GM19240 (cell line): ENCODE results near the gene ZFP14.
"Not testable (repeated sequence)": the region's sequence is repeated elsewhere in the genome, so short reads cannot be mapped to it uniquely, and the experiment has no call there.

ENCODE experiments used
- DNase-seq: peaks from one replicate; pipeline ENCODE4 v3.0.0; 2011; ENCODE audit warnings: low spot score; ENCODE audit not compliant: insufficient read length

Gene ZFP14

GRCh38 chr19:36331353-36332228 lies 47.4 kb downstream of the ZFP14 start:
- DNase-seq = peak; percentile 12

GRCh38 chr19:36330216-36330615 lies 48.8 kb downstream of the ZFP14 start:
- no peak for DNase-seq

DNA sequence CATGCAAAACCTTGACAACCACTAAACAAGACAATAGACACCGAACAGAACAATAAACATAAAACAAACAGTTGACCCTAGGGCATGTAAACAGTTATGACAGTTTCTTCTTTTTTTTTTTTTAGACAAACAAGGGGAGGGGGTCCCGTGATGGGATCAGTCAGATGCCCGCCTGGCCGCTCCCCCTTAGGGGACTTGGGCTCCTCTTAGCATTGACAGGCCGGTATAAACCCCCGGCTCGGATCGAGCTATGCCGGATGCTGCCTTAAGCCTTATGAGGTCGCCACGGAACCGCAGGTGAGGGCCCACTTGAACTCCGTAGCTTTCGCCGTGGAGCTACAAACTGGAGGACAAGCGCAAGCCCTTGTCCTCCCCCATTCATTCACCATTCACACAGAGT lies 49.5 kb downstream of the ZFP14 start:
- DNase-seq = not testable (repeated sequence)

- DNase-seq = not testable (repeated sequence)
These were observed 52.4 kb downstream of the ZFP14 start for GRCh38 chr19:36326649-36327048.

DNA sequence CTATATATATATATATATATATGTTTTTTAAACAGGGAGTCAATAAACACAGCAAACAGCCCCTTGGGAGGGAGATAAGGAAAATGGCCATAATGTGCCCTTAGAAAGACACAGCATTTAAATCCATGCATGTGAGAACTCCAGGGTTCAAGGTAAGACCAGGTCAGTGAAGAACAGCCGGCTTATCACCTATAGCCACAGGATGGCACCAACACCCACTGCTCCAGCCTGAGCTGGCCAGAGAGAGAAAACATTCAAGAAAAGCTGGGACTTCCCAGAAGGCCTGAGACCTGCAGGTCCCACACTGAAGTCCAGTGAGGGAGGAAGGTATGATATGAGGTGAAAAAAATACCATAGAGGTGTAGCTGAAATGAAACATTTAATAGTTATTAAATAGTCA lies 63.8 kb downstream of the ZFP14 start:
- not testable (repeated sequence) for DNase-seq

DNA sequence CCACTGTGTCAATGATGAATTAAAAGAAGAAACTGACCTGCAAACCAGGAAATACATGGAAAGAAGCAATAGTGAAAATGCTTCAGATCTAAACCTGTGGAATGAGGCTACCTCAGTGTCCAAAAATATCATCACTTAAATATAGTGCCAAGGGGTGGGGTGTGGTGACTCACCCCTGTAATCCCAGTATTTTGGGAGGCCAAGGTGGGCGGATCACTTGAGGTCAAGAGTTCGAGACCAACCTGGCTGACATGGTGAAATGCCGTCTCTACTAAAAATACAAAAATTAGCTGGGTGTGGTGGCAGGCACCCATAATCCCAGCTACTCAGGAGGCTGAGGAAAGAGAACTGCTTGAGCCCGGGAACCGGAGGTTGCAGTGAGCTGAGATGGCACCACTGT lies 64.9 kb downstream of the ZFP14 start:
- not testable (repeated sequence) for DNase-seq

DNA sequence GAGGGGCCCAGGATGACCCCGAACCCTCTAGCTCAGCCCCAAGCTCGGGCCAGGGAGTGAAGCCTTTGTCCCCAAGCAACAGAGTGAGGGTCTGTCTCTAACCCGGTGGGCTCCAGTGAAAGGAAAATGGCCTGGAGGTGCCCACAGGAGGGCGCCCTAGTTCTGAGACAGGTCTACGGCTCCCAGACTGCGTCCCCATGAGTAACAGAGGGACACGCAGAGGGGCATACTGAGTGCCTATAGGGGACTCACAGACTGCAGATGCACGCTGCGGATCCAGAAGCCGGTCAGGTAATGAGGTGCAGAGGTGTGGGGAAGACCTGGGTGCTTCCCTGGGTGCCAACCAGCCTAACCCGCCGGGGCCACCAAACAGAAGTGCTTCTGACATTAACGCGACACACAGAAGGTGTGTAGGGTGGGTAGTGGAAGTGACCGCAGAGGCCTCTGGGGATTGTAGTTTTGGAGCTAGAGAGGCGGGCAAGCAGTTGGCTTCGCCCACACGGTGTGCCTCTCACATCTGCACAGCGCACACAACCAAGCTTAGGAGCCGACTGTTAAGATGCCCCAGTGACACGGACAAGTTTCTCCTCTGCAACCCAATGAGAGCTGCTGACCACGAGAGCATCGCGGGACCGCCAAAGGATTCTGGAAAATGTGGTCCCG lies 67.8 kb downstream of the ZFP14 start:
- not testable (repeated sequence) for DNase-seq

- DNase-seq = not testable (repeated sequence)
These were observed 68.5 kb downstream of the ZFP14 start for GRCh38 chr19:36310416-36310990.

- not testable (repeated sequence) for DNase-seq
These were observed 69.2 kb downstream of the ZFP14 start for GRCh38 chr19:36309759-36310158.

- DNase-seq = not testable (repeated sequence)
These were observed 69.7 kb downstream of the ZFP14 start for GRCh38 chr19:36309309-36309708.

DNA sequence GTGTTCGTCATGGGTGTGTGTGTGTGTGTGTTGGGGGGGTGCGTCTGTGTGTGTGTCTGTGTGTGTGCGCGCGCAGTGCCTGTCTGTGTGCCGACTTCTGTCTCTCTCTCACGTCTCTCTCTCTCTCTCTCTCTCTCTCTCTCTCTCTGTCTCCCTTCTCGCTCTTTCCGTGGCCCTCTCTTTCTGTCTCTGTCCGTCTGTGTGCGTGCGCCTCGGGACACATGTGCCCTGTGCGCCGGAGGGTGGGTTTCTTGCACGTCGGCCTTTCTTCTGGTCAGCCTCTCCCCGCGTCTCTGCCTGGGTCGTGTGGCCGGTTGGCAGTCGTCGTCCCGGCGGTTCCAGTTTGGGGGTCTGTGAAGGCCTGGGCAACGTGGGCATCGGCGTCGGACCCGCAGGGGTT lies 86.7 kb downstream of the ZFP14 start:
- DNase-seq = not testable (repeated sequence)
